ENCODE measurements around the gene DTNA. TPM values are rescaled to one million over a fixed set of nuclear protein-coding genes. Genes with fewer than 3 reads are reported as not detected.

Gene DTNA
- total RNA-seq, 2 experiments from 2014 or later, result not detected

DNA sequence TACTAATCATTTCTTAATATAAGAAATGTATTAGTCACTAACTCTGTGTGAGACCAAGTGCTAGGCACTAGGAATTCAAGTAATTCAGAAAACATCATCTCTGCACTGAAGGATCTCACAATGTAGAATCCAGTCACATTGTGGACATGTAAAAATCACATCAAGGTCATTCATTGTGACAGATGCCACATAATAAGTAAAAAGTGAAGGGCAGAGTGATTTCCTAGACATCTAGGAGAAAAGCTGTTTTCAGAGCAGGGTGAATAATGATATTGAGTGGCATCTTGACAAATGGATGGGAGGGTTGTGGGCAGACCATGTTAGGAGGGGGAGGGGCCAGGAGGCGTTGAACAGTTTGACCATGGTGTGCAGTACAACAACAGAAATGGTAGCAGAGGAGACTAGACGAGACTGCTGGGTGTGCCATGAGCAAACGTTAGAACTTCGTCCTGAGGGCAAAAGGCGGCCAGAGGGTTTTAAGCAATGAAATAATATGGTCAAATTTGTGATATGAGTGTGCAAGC lies 93.8 kb downstream of the DTNA start:
- Mint-ChIP-seq H3K36me3 (ENCODE audit: low read depth) (no peaks in the 10 kb centered on the region), H3K27me3 (peaks cover 17% of the 10 kb centered on the region), H3K4me1 (ENCODE audit: low read depth) (no peaks in the 10 kb centered on the region), H3K4me3 (no peak overlapping the region), H3K9me3 (no peaks in the 10 kb centered on the region), H3K27ac (no peak overlapping the region)
- H3K4me1 ChIP-seq (ENCODE audit: insufficient read depth, low read length), result no peaks in the 10 kb centered on the region
- no peaks in the 10 kb centered on the region for H3K9me3 ChIP-seq (ENCODE audit: control insufficient read depth in 1 of 2, insufficient read depth in 1 of 2, low read length in 2 of 2)
- POLR2A ChIA-PET, result no interaction called here
- intact Hi-C loops (cut with DNase I, micrococcal nuclease), result no loop called here
- CTCF ChIA-PET, result no interaction called here
- ATAC-seq (ENCODE audit: poor library complexity) (no peak), DNase-seq (no peak)
- H3K27ac ChIP-seq (ENCODE audit: low read depth in 1 of 2, low read length in 2 of 2), result no peak overlapping the region
- H3K36me3 ChIP-seq (ENCODE audit: insufficient read depth, low read length), result no peaks in the 10 kb centered on the region
- no peaks in the 10 kb centered on the region for H3K27me3 ChIP-seq (ENCODE audit: control insufficient read depth in 1 of 2, insufficient read depth in 2 of 2, low read length in 2 of 2)
- H3K4me3 ChIP-seq (ENCODE audit: low read length), result no peak overlapping the region
- TF ChIP-seq, protein P1, sequence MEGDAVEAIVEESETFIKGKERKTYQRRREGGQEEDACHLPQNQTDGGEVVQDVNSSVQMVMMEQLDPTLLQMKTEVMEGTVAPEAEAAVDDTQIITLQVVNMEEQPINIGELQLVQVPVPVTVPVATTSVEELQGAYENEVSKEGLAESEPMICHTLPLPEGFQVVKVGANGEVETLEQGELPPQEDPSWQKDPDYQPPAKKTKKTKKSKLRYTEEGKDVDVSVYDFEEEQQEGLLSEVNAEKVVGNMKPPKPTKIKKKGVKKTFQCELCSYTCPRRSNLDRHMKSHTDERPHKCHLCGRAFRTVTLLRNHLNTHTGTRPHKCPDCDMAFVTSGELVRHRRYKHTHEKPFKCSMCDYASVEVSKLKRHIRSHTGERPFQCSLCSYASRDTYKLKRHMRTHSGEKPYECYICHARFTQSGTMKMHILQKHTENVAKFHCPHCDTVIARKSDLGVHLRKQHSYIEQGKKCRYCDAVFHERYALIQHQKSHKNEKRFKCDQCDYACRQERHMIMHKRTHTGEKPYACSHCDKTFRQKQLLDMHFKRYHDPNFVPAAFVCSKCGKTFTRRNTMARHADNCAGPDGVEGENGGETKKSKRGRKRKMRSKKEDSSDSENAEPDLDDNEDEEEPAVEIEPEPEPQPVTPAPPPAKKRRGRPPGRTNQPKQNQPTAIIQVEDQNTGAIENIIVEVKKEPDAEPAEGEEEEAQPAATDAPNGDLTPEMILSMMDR (IDR thresholded peaks at IDR 0.05), result no peak

DNA sequence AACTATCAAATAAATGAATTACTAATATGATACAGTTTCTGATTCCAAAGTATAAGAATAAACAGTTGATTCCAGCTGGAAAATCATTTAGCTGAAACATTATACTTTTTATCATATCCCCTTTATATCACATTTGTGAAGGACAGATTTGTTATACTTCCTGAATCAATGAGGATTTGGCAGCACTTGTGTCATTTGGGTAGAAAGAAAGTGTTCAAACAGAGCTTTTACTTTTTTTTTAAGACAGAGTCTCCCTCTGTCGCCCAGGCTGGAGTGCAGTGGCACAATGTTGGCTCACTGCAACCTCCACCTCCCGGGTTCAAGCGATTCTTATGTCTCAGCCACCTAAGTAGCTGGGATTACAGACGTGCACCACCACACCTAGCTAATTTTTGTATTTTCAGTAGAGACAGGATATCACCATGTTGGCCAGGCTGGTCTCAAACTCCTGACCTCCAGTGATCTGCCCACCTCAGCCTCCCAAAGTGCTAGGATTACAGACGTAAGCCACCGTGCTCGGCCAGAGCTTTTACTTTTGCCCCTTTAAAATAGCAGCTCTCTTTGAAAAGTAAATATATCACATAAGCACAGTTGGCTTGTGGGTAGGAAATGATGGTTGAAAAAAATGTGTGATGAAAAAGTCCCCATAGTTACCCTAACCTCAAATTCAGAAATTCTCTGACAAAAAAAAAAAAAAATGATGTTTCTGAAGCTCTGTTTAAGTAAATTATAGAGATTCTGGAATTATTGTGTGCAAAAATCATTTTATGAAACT lies 95.2 kb downstream of the DTNA start:
- Mint-ChIP-seq H3K4me1 (ENCODE audit: low read depth) (no peaks in the 10 kb centered on the region), H3K27ac (no peak overlapping the region), H3K4me3 (no peak overlapping the region), H3K36me3 (ENCODE audit: low read depth) (no peaks in the 10 kb centered on the region), H3K9me3 (no peaks in the 10 kb centered on the region), H3K27me3 (peaks cover 14% of the 10 kb centered on the region)
- intact Hi-C loops (cut with DNase I, micrococcal nuclease), result no loop called here
- no peaks in the 10 kb centered on the region for H3K9me3 ChIP-seq (ENCODE audit: control insufficient read depth in 1 of 2, insufficient read depth in 1 of 2, low read length in 2 of 2)
- H3K4me3 ChIP-seq (ENCODE audit: low read length), result no peak overlapping the region
- no peak overlapping the region for H3K27ac ChIP-seq (ENCODE audit: low read depth in 1 of 2, low read length in 2 of 2)
- ChIA-PET POLR2A (no interaction called here), CTCF (interaction anchor here (0.6 kb wide), 1 partner anchor 368 kb away, joined by 3 read pairs; no protein-coding TSS in a partner anchor)
- TF ChIP-seq, protein P1 (IDR thresholded peaks at IDR 0.05), result no peak
- no peaks in the 10 kb centered on the region for H3K4me1 ChIP-seq (ENCODE audit: insufficient read depth, low read length)
- H3K27me3 ChIP-seq (ENCODE audit: control insufficient read depth in 1 of 2, insufficient read depth in 2 of 2, low read length in 2 of 2), result no peaks in the 10 kb centered on the region
- no peaks in the 10 kb centered on the region for H3K36me3 ChIP-seq (ENCODE audit: insufficient read depth, low read length)
- ATAC-seq (ENCODE audit: poor library complexity) (no peak), DNase-seq (no peak)

DNA sequence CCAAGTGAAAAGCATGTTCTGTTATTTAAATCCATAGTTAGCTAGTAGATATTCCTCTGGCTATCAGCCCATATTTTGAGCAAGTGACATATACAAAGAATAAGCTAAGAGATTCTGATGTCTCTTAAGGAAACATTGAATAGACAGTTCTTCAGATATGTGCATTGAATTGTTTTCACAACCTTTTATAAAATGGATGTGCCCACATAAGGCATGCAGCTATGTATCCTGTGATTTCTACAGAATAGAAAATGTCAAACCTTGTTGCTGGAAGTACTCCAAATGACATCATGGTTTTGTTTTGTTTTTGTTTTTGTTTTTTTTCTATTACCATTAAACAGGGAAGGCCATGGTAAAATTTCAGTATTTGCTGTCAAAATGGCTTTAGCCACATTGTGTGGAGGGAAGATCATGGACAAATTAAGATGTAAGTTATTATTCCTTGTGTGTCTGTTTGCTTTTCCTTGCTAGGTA lies 95.8 kb downstream of the DTNA start:
- POLR2A ChIA-PET, result no interaction called here
- Histone ChIP-seq H3K27ac (ENCODE audit: low read depth in 1 of 2, low read length in 2 of 2) (no peak overlapping the region), H3K4me3 (ENCODE audit: low read length) (no peak overlapping the region), H3K9me3 (ENCODE audit: control insufficient read depth in 1 of 2, insufficient read depth in 1 of 2, low read length in 2 of 2) (no peaks in the 10 kb centered on the region), H3K27me3 (ENCODE audit: control insufficient read depth in 1 of 2, insufficient read depth in 2 of 2, low read length in 2 of 2) (no peaks in the 10 kb centered on the region), H3K4me1 (ENCODE audit: insufficient read depth, low read length) (no peaks in the 10 kb centered on the region), H3K36me3 (ENCODE audit: insufficient read depth, low read length) (no peaks in the 10 kb centered on the region)
- no peak overlapping the region for H3K27ac Mint-ChIP-seq
- CTCF ChIA-PET, result interaction anchor here (0.6 kb wide), 1 partner anchor 368 kb away, joined by 3 read pairs; no protein-coding TSS in a partner anchor
- peaks cover 14% of the 10 kb centered on the region for H3K27me3 Mint-ChIP-seq
- DNase-seq (no peak), ATAC-seq (ENCODE audit: poor library complexity) (no peak)
- no peaks in the 10 kb centered on the region for H3K36me3 Mint-ChIP-seq (ENCODE audit: low read depth)
- no peaks in the 10 kb centered on the region for H3K9me3 Mint-ChIP-seq
- no peaks in the 10 kb centered on the region for H3K4me1 Mint-ChIP-seq (ENCODE audit: low read depth)
- no peak overlapping the region for H3K4me3 Mint-ChIP-seq
- TF ChIP-seq, protein P1 (IDR thresholded peaks at IDR 0.05), result no peak
- intact Hi-C loops (cut with DNase I, micrococcal nuclease), result no loop called here

All from CD4-positive, alpha-beta T cell (primary cell).